K562 (cell line): ENCODE data around the gene CABP7. TPM values are rescaled to one million over a fixed set of nuclear protein-coding genes. Genes with fewer than 3 reads are reported as not detected.

Experiments used
- ATAC-seq: fragments of 200-7000 bp; cut with Tn5 transposase; 3 replicates; pipeline ENCODE4 v1.9.1; 2020; ENCODE audit warnings: moderate library complexity
- BruUV-seq: library from RNA; stranded (reverse); fragments of 400-500 nt; replicated peaks from 2 replicates; lab custom pipeline; 2021; lab: Mats Ljungman, UMichigan
- CTCF ChIA-PET: fragments of 300-600 bp; formaldehyde crosslinking; extraction: SDS; loops from one replicate; lab custom pipeline; 2021; ENCODE audit warnings: low intra/inter-chr PET ratio; lab: Yijun Ruan, JAX
- POLR2A ChIA-PET: fragments of 300-600, 350-650 bp; sonication (Branson Sonifier 250); formaldehyde crosslinking; extraction: SDS; loops from one replicate; lab custom pipeline; 2021; ENCODE audit warnings: antibody characterized with exemption, inconsistent platforms; lab: Yijun Ruan, JAX
- DNase-seq, 4 experiments: peaks; one replicate each; pipeline versions ENCODE4 v3.0.0 to v3.0.0-alpha.2; 2011 to 2018; ENCODE audit warnings: low spot score in 3 of 4, mixed read lengths in 3 of 4; ENCODE audit errors: extremely low read depth in 1 of 4
- FAIRE-seq: peaks from 2 replicates; lab custom pipeline; 2011; peaks lifted over from hg19 to GRCh38; lab: Jason Lieb, UNC
- H2AFZ ChIP-seq: 2 replicates; pipeline ENCODE4 v1.6.0; 2011; ENCODE audit warnings: low read depth, low read length, control low read depth, inconsistent platforms
- H3K27ac ChIP-seq: fragments of 200-600 bp; 3 replicates; pipeline ENCODE4 v1.8.0; 2011; ENCODE audit warnings: low read depth, mild to moderate bottlenecking, control low read depth, inconsistent platforms, low read length, moderate library complexity, mixed read lengths; ENCODE audit errors: extremely low read depth
- H3K27me3 ChIP-seq, 2 experiments: fragments of 300-600 bp in 1 of 2; 2 replicates in 1 of 2; 3 replicates in 1 of 2; pipeline versions ENCODE4 v1.6.0 to v1.8.0; 2011; ENCODE audit warnings: inconsistent platforms in 2 of 2, low read length in 2 of 2, mild to moderate bottlenecking in 1 of 2, mixed read lengths in 1 of 2, moderate library complexity in 1 of 2; ENCODE audit not compliant: control insufficient read depth in 2 of 2, insufficient read depth in 2 of 2
- H3K36me3 ChIP-seq: fragments of 300-600 bp; 3 replicates; pipeline ENCODE4 v1.8.0; 2011; ENCODE audit warnings: mild to moderate bottlenecking, low read length, inconsistent platforms; ENCODE audit not compliant: control insufficient read depth, insufficient read depth
- H3K4me1 ChIP-seq, 2 experiments: fragments of 200-600 bp in 1 of 2; replicated peaks in 1 of 2; 2 replicates in 1 of 2; 3 replicates in 1 of 2; pipeline versions ENCODE4 v1.5.1 to v1.8.0; 2011; ENCODE audit warnings: inconsistent platforms in 2 of 2, low read length in 2 of 2, mild to moderate bottlenecking in 1 of 2, mixed read lengths in 1 of 2, moderate library complexity in 1 of 2; ENCODE audit not compliant: control insufficient read depth in 2 of 2, insufficient read depth in 2 of 2
- H3K4me2 ChIP-seq: 2 replicates; pipeline ENCODE4 v1.6.1; 2011; ENCODE audit warnings: low read length, control low read depth, inconsistent platforms, mixed read lengths; ENCODE audit not compliant: insufficient read depth
- H3K4me3 ChIP-seq: fragments of 200-600 bp; sonication (generic), shearing (Covaris generic); 2 replicates; pipeline ENCODE4 v1.5.1; 2016; ENCODE audit warnings: control low read depth, inconsistent platforms
- H3K79me2 ChIP-seq: fragments of 200-600 bp; 3 replicates; pipeline ENCODE4 v1.8.0; 2011; ENCODE audit warnings: low read length, inconsistent platforms; ENCODE audit not compliant: control insufficient read depth, insufficient read depth
- H3K9ac ChIP-seq, 2 experiments: 2 replicates each; pipeline versions ENCODE4 v1.6.0 to v1.6.1; 2011; ENCODE audit warnings: low read depth in 2 of 2, low read length in 2 of 2, control low read depth in 1 of 2, inconsistent platforms in 1 of 2, mild to moderate bottlenecking in 1 of 2, mixed read lengths in 1 of 2; ENCODE audit not compliant: insufficient read depth in 1 of 2
- H3K9me1 ChIP-seq: one replicate; pipeline ENCODE4 v1.6.0; 2011; ENCODE audit warnings: inconsistent platforms, mild to moderate bottlenecking, low read length, moderate library complexity; ENCODE audit not compliant: control insufficient read depth, insufficient read depth
- H3K9me3 ChIP-seq: replicated peaks from 2 replicates; pipeline ENCODE4 v1.5.1; 2011; ENCODE audit warnings: low read depth, low read length, inconsistent platforms; ENCODE audit not compliant: control insufficient read depth, insufficient read depth
- H4K20me1 ChIP-seq: replicated peaks from 2 replicates; pipeline ENCODE4 v1.6.1; 2011; ENCODE audit warnings: low read length, inconsistent platforms, mixed read lengths; ENCODE audit not compliant: control insufficient read depth, insufficient read depth
- CEBPB ChIP-seq: fragments of 450-650 bp; IDR thresholded peaks from 2 replicates; pipeline ENCODE4 v1.6.1; 2016; ENCODE audit warnings: missing genetic modification characterization, missing compliant biosample characterization
- CTCFL ChIP-seq: IDR thresholded peaks from 2 replicates; pipeline ENCODE4 v1.6.1; 2011; ENCODE audit warnings: borderline replicate concordance, low read depth, mild to moderate bottlenecking, moderate library complexity, low read length; ENCODE audit not compliant: insufficient read depth, poor library complexity, severe bottlenecking
- EP300 ChIP-seq: IDR thresholded peaks from 2 replicates; pipeline ENCODE4 v1.6.1; 2012; ENCODE audit warnings: low read length, improper control_type of control experiment
- FOSL1 ChIP-seq: fragments of 200-800 bp; sonication (Bioruptor generic); conservative IDR thresholded peaks from 2 replicates; pipeline ENCODE4 v1.6.1; 2016; ENCODE audit warnings: missing genetic modification characterization, missing compliant biosample characterization
- KLF13 ChIP-seq: fragments of 450-650 bp; IDR thresholded peaks from 2 replicates; pipeline ENCODE4 v1.6.1; 2016; ENCODE audit warnings: missing genetic modification characterization, low read depth, mild to moderate bottlenecking, missing compliant biosample characterization, moderate library complexity, borderline replicate concordance
- ZBTB11 ChIP-seq, 3 experiments: fragments of 200-800 bp in 1 of 3; fragments of 250-450 bp in 1 of 3; fragments of 450-650 bp in 1 of 3; sonication (Bioruptor Pico) in 1 of 3; sonication (Bioruptor generic) in 1 of 3; formaldehyde crosslinking in 1 of 3; IDR thresholded peaks; 2 replicates each; pipeline versions ENCODE4 v1.6.1 to v1.8.0; 2016 to 2022; ENCODE audit warnings: mild to moderate bottlenecking in 2 of 3, missing genetic modification characterization in 2 of 3, missing compliant biosample characterization in 1 of 3, moderate library complexity in 1 of 3
- ZBTB26 ChIP-seq: fragments of 450-650 bp; formaldehyde crosslinking; IDR thresholded peaks from 2 replicates; pipeline ENCODE4 v1.4.0; 2022; ENCODE audit warnings: missing genetic modification characterization
- ZBTB33 ChIP-seq: sonication (generic); formaldehyde crosslinking; IDR thresholded peaks from 2 replicates; pipeline ENCODE4 v1.8.1; 2023; ENCODE audit warnings: mild to moderate bottlenecking, missing genetic modification reagents
- ZNF77 ChIP-seq: fragments of 250-450 bp; sonication (Bioruptor Pico); IDR thresholded peaks from 2 replicates; pipeline ENCODE4 v1.5.0; 2020
- WGBS: fragments of 100-300 bp; shearing (Covaris generic); methylation state at CpG from one replicate; pipeline ENCODE4 v1.1.6; 2016; ENCODE audit warnings: low coverage, mixed read lengths; ENCODE audit not compliant: insufficient coverage; ENCODE audit errors: missing lambda C conversion rate; 5-methylcytosine and 5-hydroxymethylcytosine counted together
- in situ Hi-C: fragments of 300-500 bp; cut with MboI; formaldehyde crosslinking; loops from 4 replicates; pipeline ENCODE4 v1.15.0; 2018; ENCODE audit warnings: inconsistent platforms, mixed read lengths
- intact Hi-C: fragments of 100-400 bp; cut with micrococcal nuclease; formaldehyde crosslinking; loops from 2 replicates; pipeline ENCODE4 v1.14.2; 2022
- polyA plus RNA-seq, 8 experiments: library from polyadenylated mRNA; depleted of rRNA in 4 of 8; stranded (reverse) in 5 of 8; unstranded in 3 of 8; fragments of >200 nt; fragmentation: Nextera tagmentation in 2 of 8; fragmentation: Illumina TruSeq in 1 of 8; extraction: Ambion mirVana in 2 of 8; extraction: Trizol in 1 of 8; gene quantifications; 2 replicates each; pipeline versions ENCODE4 v1.2.1 to v1.2.3, GENCODE V29; 2011 to 2014; ENCODE audit warnings: inconsistent platforms in 1 of 8, missing spikeins in 1 of 8
- total RNA-seq, 7 experiments: library from RNA; depleted of rRNA in 6 of 7; stranded (reverse); fragments of >200 nt in 6 of 7; fragmentation: Illumina TruSeq in 2 of 7; extraction: Trizol in 2 of 7; gene quantifications; 2 replicates each; pipeline versions ENCODE4 v1.2.1 to v1.2.3, GENCODE V29; 2011 to 2021; ENCODE audit warnings: low replicate concordance in 1 of 7

Gene CABP7
- total and polyA plus RNA-seq, 9 of the 15 experiments (the other 6 are each of a cell fraction or from before 2014, with no cell fraction given) = not detected

GRCh38 chr22:29729161-29729560 is 9.4 kb downstream of the CABP7 start (continued):
- TF ChIP-seq ZBTB26 (CRISPR knock-in tag) (no peak), KLF13 (tag) (no peak), ZBTB33 (CRISPR knock-in tag) (0 out of 2 replicates have a peak, but pooled peaks have one; percentile 14), CEBPB (tag) (no peak)

- intact Hi-C loops (no loop called here), in situ Hi-C loops (no loop called here)
- WGBS = 66% methylated on average over 14 of the region's 18 CpGs
- H3K79me2 ChIP-seq = no peaks in the 10 kb centered on the region
- H3K36me3 ChIP-seq = no peaks in the 10 kb centered on the region
- BruUV-seq = no TSS peak
- H3K4me2 ChIP-seq = no peak overlapping the region
- no peak overlapping the region for H3K9ac ChIP-seq
- H3K9me3 ChIP-seq = no peaks in the 10 kb centered on the region
- no peaks in the 10 kb centered on the region for H3K27me3 ChIP-seq
- DNase-seq = no peak
- ChIA-PET CTCF (no interaction called here), POLR2A (interaction anchor here (0.8 kb wide), 1 partner anchor 9 kb away, joined by 3 read pairs; no protein-coding TSS in a partner anchor)
- H3K9me1 ChIP-seq = peaks cover 4% of the 10 kb centered on the region
- no peak overlapping the region for H2AFZ ChIP-seq
- H3K4me3 ChIP-seq = no peak overlapping the region
- no peak for FAIRE-seq
- no peak overlapping the region for H3K27ac ChIP-seq
- ATAC-seq = no peak
- peaks cover 12 to 39% of the 10 kb centered on the region in 2 experiments; a peak in 4 of 5 replicates for H3K4me1 ChIP-seq
- H4K20me1 ChIP-seq = no peaks in the 10 kb centered on the region
- no peak for TF ChIP-seq FOSL1 (tag)
- TF ChIP-seq ZNF77 (CRISPR knock-in tag) = no peak
- TF ChIP-seq EP300 = no peak
- TF ChIP-seq CTCFL = no peak
- TF ChIP-seq ZBTB11 (CRISPR knock-in tag; IDR thresholded peaks at IDR 0.05) = no peak
Observed at GRCh38 chr22:29731058-29731850, 11.5 kb downstream of the CABP7 start.
